Uterus (tissue), 4 donors: ENCODE measurements around the gene TFEC. TPM values are rescaled to one million over a fixed set of nuclear protein-coding genes. Genes with fewer than 3 reads are reported as not detected.
"Not testable (repeated sequence)": the region's sequence is repeated elsewhere in the genome, so short reads cannot be mapped to it uniquely, and the experiment has no call there.

Experiments used
- DNase-seq, 2 donors: peaks; one replicate each; pipeline ENCODE4 v3.0.0-alpha.2; 2019 to 2020
- H3K27ac ChIP-seq, 2 donors: fragments of 200-600 bp; sonication (generic); 1 replicate in 1 of 2; 2 replicates in 1 of 2; pipeline ENCODE4 v1.5.1; 2016 to 2018
- H3K27me3 ChIP-seq, 2 donors: fragments of 200-600 bp; sonication (generic); one replicate each; pipeline ENCODE4 v1.5.1; 2018 to 2019; ENCODE audit warnings: control low read depth in 1 of 2
- H3K36me3 ChIP-seq, 2 donors: fragments of 200-600 bp; sonication (generic); one replicate each; pipeline ENCODE4 v1.5.1; 2019; ENCODE audit warnings: control low read depth in 1 of 2
- H3K4me1 ChIP-seq, 2 donors: fragments of 200-600 bp; sonication (generic); one replicate each; pipeline ENCODE4 v1.5.1; 2018 to 2019; ENCODE audit warnings: control low read depth in 1 of 2
- H3K4me3 ChIP-seq, 2 donors: fragments of 200-600 bp; sonication (generic); 1 replicate in 1 of 2; 2 replicates in 1 of 2; pipeline ENCODE4 v1.5.1; 2018 to 2019; ENCODE audit warnings: mild to moderate bottlenecking in 1 of 2
- H3K9me3 ChIP-seq, 2 donors: fragments of 200-600 bp; sonication (generic); one replicate each; pipeline ENCODE4 v1.5.1; 2019; ENCODE audit warnings: control low read depth in 1 of 2
- POLR2A ChIP-seq, 2 donors: fragments of 450-650 bp; IDR thresholded peaks; one replicate each; pipeline ENCODE4 v1.6.1; 2016; ENCODE audit warnings: antibody characterized with exemption in 2 of 2, mild to moderate bottlenecking in 1 of 2, moderate library complexity in 1 of 2
- intact Hi-C: fragments of 100-400 bp; cut with DNase I; formaldehyde crosslinking; loops from one replicate; pipeline ENCODE4 v1.15.1; 2023; ENCODE audit warnings: low total_unique reads
- total RNA-seq, 4 donors: library from RNA; depleted of rRNA in 3 of 4; stranded (reverse); fragments of >200 nt in 3 of 4; gene quantifications; one replicate each; pipeline versions ENCODE4 v1.1.0 to v1.2.4, GENCODE V29; 2014 to 2023
- TF ChIP-seq, protein P1 (sequence below), 4 experiments: fragments of 200-600 bp in 2 of 4; fragments of 450-650 bp in 2 of 4; sonication (generic) in 2 of 4; IDR thresholded peaks; one replicate each; pipeline ENCODE4 v1.5.1; 2016 to 2019; ENCODE audit warnings: antibody characterized with exemption in 4 of 4, mild to moderate bottlenecking in 2 of 4, moderate library complexity in 1 of 4
- donor health status: DM: yes; HTN: yes; CAD: no.

The TFEC gene
- total RNA-seq, 4 donors from 2014 or later, result 0.51 to 4.4 (median 1.8) TPM

- H3K4me3 ChIP-seq, result no peak overlapping the region
- no peaks in the 10 kb centered on the region for H3K4me1 ChIP-seq
- no peak for DNase-seq
- H3K27ac ChIP-seq, result no peak overlapping the region
- intact Hi-C loops, result no loop called here
- H3K27me3 ChIP-seq, result no peaks in the 10 kb centered on the region
- H3K36me3 ChIP-seq, result no peaks in the 10 kb centered on the region
- no peaks in the 10 kb centered on the region for H3K9me3 ChIP-seq
- TF ChIP-seq, protein P1, sequence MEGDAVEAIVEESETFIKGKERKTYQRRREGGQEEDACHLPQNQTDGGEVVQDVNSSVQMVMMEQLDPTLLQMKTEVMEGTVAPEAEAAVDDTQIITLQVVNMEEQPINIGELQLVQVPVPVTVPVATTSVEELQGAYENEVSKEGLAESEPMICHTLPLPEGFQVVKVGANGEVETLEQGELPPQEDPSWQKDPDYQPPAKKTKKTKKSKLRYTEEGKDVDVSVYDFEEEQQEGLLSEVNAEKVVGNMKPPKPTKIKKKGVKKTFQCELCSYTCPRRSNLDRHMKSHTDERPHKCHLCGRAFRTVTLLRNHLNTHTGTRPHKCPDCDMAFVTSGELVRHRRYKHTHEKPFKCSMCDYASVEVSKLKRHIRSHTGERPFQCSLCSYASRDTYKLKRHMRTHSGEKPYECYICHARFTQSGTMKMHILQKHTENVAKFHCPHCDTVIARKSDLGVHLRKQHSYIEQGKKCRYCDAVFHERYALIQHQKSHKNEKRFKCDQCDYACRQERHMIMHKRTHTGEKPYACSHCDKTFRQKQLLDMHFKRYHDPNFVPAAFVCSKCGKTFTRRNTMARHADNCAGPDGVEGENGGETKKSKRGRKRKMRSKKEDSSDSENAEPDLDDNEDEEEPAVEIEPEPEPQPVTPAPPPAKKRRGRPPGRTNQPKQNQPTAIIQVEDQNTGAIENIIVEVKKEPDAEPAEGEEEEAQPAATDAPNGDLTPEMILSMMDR (IDR thresholded peaks at IDR 0.05), result no peak
- TF ChIP-seq POLR2A (IDR thresholded peaks at IDR 0.05), result no peak
Measured at GRCh38 chr7:115941703-115942268, 88.8 kb downstream of the TFEC start.

GRCh38 chr7:115940460-115941060 is 90.0 kb downstream of the TFEC start:
- H3K9me3 ChIP-seq, result no peaks in the 10 kb centered on the region
- intact Hi-C loops, result no loop called here
- no peak overlapping the region for H3K4me3 ChIP-seq
- no peak for TF ChIP-seq POLR2A (IDR thresholded peaks at IDR 0.05)
- TF ChIP-seq, protein P1 (IDR thresholded peaks at IDR 0.05), result no peak
- no peaks in the 10 kb centered on the region for H3K27me3 ChIP-seq
- H3K36me3 ChIP-seq, result no peaks in the 10 kb centered on the region
- no peaks in the 10 kb centered on the region for H3K4me1 ChIP-seq
- no peak overlapping the region for H3K27ac ChIP-seq
- DNase-seq, result no peak

- no peaks in the 10 kb centered on the region for H3K27me3 ChIP-seq
- H3K27ac ChIP-seq, result no peak overlapping the region
- TF ChIP-seq, protein P1 (IDR thresholded peaks at IDR 0.05), result no peak
- TF ChIP-seq POLR2A (IDR thresholded peaks at IDR 0.05), result no peak
- H3K9me3 ChIP-seq, result no peaks in the 10 kb centered on the region
- no peak overlapping the region for H3K4me3 ChIP-seq
- DNase-seq, result no peak
- intact Hi-C loops, result no loop called here
- H3K36me3 ChIP-seq, result no peaks in the 10 kb centered on the region
- H3K4me1 ChIP-seq, result no peaks in the 10 kb centered on the region
Measured at GRCh38 chr7:115937960-115938359, 92.6 kb downstream of the TFEC start.

- no peak overlapping the region for H3K4me3 ChIP-seq
- no peak overlapping the region for H3K27ac ChIP-seq
- intact Hi-C loops, result no loop called here
- no peak for DNase-seq
- TF ChIP-seq POLR2A (IDR thresholded peaks at IDR 0.05), result no peak
- TF ChIP-seq, protein P1 (IDR thresholded peaks at IDR 0.05), result no peak
- no peaks in the 10 kb centered on the region for H3K36me3 ChIP-seq
- H3K4me1 ChIP-seq, result no peaks in the 10 kb centered on the region
- no peaks in the 10 kb centered on the region for H3K9me3 ChIP-seq
- H3K27me3 ChIP-seq, result no peaks in the 10 kb centered on the region
Measured at GRCh38 chr7:115933471-115933870, 97.1 kb downstream of the TFEC start.

GRCh38 chr7:115932880-115933279 is 97.7 kb downstream of the TFEC start:
- H3K27me3 ChIP-seq, result no peaks in the 10 kb centered on the region
- H3K9me3 ChIP-seq, result no peaks in the 10 kb centered on the region
- H3K27ac ChIP-seq, result no peak overlapping the region
- H3K36me3 ChIP-seq, result no peaks in the 10 kb centered on the region
- DNase-seq, result no peak
- TF ChIP-seq POLR2A (IDR thresholded peaks at IDR 0.05), result no peak
- TF ChIP-seq, protein P1 (IDR thresholded peaks at IDR 0.05), result no peak
- intact Hi-C loops, result no loop called here
- H3K4me1 ChIP-seq, result no peaks in the 10 kb centered on the region
- no peak overlapping the region for H3K4me3 ChIP-seq

DNA sequence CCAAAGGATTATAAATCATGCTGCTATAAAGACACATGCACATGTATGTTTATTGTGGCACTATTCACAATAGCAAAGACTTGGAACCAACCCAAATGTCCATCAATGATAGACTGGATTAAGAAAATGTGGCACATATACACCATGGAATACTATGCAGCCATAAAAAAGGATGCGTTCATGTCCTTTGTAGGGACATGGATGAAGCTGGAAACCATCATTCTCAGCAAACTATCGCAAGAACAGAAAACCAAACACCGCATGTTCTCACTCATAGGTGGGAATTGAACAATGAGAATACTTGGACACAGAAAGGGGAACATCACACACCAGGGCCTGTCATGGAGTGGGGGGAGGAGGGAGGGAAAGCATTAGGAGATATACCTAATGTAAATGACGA is 100.4 kb downstream of the TFEC start:
- H3K27me3 ChIP-seq, intact Hi-C loops, H3K9me3 ChIP-seq, H3K4me1 ChIP-seq, H3K4me3 ChIP-seq, H3K27ac ChIP-seq, DNase-seq, H3K36me3 ChIP-seq: not testable (repeated sequence)

- H3K27me3 ChIP-seq, H3K4me3 ChIP-seq, DNase-seq, intact Hi-C loops, H3K27ac ChIP-seq, H3K9me3 ChIP-seq, H3K36me3 ChIP-seq, H3K4me1 ChIP-seq: not testable (repeated sequence)
Measured at GRCh38 chr7:115929736-115930135, 100.8 kb downstream of the TFEC start.
